ENCODE results near the gene LCOR.
"Not testable (repeated sequence)": the region's sequence is repeated elsewhere in the genome, so short reads cannot be mapped to it uniquely, and the experiment has no call there.

LCOR gene

GRCh38 chr10:96831867-96832720 lies at the start of gene LCOR:
TSS of gene LCOR (plus strand) at chr10:96832298. CDS start at chr10:96949058, 116,760 bp downstream.
- DNase-seq (ENCODE audit: low spot score) = peak; percentile 80

- DNase-seq (ENCODE audit: low spot score) = no peak
Observed at GRCh38 chr10:96784253-96784652, 47.8 kb upstream of the LCOR start.

GRCh38 chr10:96789571-96790108 lies 42.5 kb upstream of the LCOR start:
- DNase-seq (ENCODE audit: low spot score) = peak; percentile 49

- no peak for DNase-seq (ENCODE audit: low spot score)
Observed at GRCh38 chr10:96791902-96792301, 40.2 kb upstream of the LCOR start.

GRCh38 chr10:96794836-96795733 lies 37.0 kb upstream of the LCOR start:
- no peak for DNase-seq (ENCODE audit: low spot score)

DNA sequence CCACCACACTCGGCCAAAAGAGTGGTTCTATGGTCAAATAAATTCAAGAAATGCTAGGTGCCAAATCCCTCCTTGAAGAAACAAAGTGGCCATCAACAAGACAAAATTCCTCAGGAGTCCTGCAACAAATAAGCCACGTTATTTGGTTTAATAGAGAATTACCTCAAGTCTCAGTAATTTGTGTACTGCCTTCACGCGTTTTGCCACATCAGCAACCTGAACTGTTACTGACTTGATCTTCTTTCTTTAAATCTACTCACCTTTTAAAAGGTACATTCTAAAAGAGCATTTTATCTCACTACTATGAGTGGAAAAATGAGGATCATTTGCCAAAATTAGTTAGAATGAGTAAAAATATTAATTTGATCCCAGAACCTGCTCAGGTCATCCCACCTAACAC lies 34.6 kb upstream of the LCOR start:
- no peak for DNase-seq (ENCODE audit: low spot score)

DNA sequence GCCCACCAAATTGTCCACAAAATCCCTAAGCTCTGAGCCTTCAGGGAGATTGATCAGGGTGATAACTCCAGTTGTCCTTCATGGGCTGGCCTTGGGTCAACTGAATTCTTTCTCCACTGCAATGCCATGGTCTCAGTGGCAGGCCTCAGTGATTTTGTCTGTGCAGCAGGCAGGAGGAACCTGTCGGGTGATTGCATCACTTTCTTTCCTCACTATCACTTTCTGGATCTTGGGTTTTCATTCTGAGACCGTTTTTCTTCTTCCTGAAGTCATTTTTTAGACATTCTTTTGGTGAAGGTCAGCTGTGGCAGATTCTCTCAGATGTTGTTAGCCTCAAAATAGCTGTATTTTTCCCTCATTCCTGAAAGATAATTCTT lies 28.8 kb upstream of the LCOR start:
- DNase-seq (ENCODE audit: low spot score) = no peak

GRCh38 chr10:96814264-96814663 lies 17.8 kb upstream of the LCOR start:
- DNase-seq (ENCODE audit: low spot score) = no peak

DNA sequence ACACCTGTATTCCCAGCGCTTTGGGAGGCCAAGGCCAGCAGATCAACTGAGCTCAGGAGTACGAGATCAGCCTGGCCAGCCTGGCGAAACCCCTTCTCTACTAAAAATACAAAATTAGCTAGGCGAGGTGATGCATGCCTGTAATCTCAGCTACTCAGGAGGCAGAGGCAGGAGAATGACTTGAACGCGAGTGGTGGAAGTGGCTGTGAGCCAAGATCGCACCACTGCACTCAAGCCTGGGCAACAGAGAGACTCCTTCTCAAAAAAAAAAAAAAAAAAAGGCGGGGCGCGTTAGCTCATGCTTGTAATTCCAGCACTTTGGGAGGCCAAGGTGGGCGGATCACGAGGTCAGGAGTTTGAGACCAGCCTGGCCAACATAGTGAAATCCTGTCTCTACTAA lies 13.1 kb upstream of the LCOR start:
- DNase-seq (ENCODE audit: low spot score) = not testable (repeated sequence)

DNA sequence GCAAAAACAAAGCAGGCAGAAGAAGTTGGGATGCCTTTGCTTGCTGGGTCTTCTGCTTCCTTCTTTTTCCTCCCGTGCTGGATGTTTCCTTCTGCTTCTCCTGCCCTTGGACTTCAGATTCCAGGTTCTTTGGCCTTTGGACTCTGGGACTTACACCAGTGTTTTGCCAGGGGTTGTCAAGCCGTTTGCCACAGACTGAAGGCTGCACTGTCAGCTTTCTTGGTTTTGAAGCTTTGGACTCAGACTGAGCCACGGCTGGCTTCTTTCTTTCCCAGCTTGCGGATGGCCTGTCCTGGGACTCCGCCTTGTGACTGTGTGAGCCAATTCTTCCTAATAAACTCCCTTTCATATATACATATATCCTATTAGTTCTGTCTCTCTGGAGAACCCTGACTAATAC lies 11.3 kb upstream of the LCOR start:
- no peak for DNase-seq (ENCODE audit: low spot score)

DNA sequence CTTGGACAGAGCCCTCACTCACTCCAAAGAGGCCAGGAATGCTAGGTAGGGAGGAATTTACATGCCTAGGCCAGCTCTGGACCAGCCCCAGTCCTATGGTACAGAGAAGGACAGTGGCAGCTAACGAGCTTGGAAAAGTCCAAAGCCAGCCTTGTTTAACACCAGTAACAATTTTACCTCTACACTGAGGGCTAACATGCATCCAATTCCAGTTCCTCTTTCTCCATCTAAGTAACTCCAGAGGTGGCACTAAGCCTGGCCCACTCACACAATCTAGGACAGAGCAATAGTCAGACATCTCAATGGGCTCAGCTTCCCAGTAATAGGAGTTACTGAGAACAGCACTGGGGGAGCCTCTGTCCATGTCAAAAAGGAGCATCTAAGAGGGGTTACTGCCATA lies 5.7 kb upstream of the LCOR start:
- no peak for DNase-seq (ENCODE audit: low spot score)

DNA sequence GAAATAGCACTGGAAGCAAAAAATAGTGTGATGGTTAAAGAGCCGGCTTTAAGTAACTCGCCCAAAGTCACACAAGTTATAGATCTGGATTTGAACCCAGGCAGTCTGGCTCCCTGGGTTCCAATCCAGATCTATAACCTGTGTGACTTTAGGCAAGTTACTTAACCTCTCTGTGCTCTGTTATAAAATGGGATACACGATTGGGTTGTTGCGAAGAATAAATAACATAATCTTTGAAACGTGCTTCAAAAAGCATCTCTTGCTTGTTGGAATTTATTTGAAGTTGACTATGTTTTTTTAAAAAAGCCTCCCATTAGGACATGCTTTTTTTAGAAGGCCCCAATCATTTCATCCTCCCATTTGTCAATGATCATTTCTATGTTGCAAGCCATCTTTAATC lies 3.5 kb upstream of the LCOR start:
- DNase-seq (ENCODE audit: low spot score) = no peak

- no peak for DNase-seq (ENCODE audit: low spot score)
Observed at GRCh38 chr10:96829029-96829773, 2.9 kb upstream of the LCOR start.

DNA sequence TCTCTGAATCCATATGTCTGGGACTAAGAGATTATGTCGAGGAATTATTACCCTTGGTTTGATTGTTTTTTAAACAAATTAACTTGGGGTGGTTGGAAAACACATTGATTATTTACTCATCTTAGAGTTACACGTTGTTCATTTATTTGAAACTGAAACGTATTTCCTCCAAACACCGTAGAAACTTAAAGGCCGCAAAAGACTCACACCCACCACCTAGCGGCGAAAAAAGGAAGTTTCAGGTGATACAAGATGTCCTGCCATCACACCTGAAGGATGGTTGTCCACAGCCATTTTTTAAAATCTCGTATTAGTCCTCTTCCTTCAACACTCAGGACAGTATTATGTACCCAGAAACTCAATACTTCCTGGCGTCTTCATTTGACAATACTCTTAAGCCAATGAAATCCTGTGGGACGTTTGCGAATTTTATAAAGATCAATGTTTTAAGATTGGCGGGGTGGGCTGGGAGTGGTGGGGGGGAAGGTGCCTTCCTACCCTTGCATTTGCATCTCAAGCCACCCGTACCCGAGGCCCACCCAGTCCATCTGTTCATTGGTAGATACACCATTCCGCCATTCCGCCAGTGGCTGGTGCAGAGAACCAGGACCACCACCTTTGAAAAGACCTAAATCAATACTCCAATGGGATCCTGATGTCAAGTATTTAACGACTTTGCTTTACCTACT lies 1.4 kb upstream of the LCOR start:
- DNase-seq (ENCODE audit: low spot score) = peak; percentile 83

DNA sequence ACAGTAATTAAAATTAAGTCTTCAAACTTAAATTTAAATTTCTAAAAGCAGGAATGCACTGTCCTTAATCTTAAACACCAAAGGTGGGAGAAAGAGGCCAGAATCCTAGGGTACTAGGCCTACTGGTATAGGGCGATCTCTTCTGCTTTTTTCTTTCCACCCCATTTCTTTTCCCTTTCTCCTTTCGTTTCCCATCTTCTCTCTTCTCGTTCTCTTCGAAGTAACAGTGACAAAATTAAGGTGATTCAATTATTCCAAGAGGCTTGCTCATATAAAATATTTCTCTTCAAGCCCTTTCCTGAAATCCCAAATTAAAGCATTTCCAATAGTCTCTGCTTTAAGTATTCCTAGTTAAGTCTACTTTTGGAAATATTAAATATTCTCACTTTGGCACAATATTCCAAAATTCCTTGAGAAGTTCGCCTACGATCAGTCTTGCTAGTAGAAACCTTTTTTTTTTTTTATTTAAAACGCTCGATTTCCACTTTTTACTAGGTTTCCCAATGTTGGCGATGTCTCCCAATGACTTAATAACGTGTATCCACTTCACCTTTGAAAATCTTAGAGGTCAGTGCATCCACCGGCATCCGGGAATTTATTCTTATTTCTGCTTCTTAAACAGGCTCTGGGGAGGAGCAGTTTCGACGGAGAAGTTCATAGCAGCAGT lies 765 bp upstream of the LCOR start:
- DNase-seq (ENCODE audit: low spot score) = no peak

DNA sequence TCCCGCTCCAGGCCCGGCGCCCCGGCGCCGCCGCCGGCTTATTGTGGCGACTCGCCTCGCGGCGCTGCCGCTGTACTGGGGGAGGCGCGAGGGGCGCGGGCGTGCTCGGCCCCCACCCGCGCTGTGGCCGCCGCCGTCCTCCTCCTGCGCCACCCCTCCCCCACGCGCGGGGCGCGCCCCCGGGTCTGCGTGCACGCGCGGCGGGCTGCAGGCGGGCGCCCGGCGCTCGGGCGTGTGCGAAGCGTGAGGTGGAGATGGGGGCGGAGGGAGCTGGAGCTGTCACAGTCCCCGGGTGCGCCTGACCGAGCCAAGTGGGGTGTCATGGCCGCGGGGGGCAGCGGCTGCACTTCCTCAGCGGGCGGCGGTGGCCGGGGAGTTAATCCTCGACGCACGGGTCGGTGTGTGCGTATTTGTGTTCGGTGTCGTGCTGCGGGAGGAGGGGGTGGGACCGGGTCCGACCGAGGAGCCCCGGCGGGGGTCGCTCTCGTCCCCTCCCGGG lies 672 bp downstream of the LCOR start:
- peak; percentile 80 for DNase-seq (ENCODE audit: low spot score)

GRCh38 chr10:96833220-96834001 lies 1.3 kb downstream of the LCOR start:
- DNase-seq (ENCODE audit: low spot score) = no peak

DNA sequence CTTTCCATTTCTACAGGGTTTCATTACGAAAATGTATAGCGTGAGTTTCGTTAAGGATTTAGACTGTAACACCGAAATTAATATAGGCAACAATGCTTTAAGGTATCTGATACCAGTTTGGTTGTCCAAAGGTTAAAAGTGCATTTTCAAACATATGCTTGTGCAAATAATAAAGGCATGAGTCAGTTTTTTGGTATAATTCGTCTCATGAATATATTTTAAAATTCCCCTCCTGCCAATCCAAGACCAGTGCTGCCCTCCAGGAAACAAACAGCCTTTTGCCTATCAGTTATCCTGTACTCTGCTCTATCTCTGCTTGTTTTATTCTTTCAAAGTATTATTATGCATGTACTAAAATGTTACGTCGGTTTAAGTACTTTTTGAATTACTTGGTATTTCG lies 2.0 kb downstream of the LCOR start:
- DNase-seq (ENCODE audit: low spot score) = no peak

GRCh38 chr10:96835899-96836298 lies 3.8 kb downstream of the LCOR start:
- DNase-seq (ENCODE audit: low spot score) = no peak

- DNase-seq (ENCODE audit: low spot score) = no peak
Observed at GRCh38 chr10:96838529-96838928, 6.4 kb downstream of the LCOR start.
